Activated B cell treated with CpG ODN at 0.5 μM for 24 hours (primary cell): Measurements from ENCODE around the gene TBC1D9B. TPM values are rescaled to one million over a fixed set of nuclear protein-coding genes. Genes with fewer than 3 reads are reported as not detected.
"Not testable (repeated sequence)": the region's sequence is repeated elsewhere in the genome, so short reads cannot be mapped to it uniquely, and the experiment has no call there.

Experiments
- ATAC-seq: fragments of 200-7000 bp; cut with Tn5 transposase; one replicate; pipeline ENCODE4 v1.10.0; 2021; ENCODE audit warnings: low read depth, mild to moderate bottlenecking, moderate library complexity
- CTCF ChIA-PET: fragments of 350-600 bp; sonication (Branson Sonifier 250); formaldehyde crosslinking; loops from one replicate; lab custom pipeline; 2021; ENCODE audit warnings: antibody characterized with exemption; lab: Charles Lee
- POLR2A ChIA-PET: fragments of 350-600 bp; sonication (Branson Sonifier 250); formaldehyde crosslinking; loops from one replicate; lab custom pipeline; 2021; ENCODE audit warnings: antibody characterized with exemption; lab: Charles Lee
- DNase-seq: peaks from one replicate; pipeline ENCODE4 v3.0.0; 2022
- H3K27ac Mint-ChIP-seq: one replicate; pipeline ENCODE4 v1.8.0; 2020; ENCODE audit warnings: mixed read lengths
- H3K27me3 Mint-ChIP-seq: one replicate; pipeline ENCODE4 v1.8.0; 2021; ENCODE audit warnings: mixed read lengths
- H3K36me3 Mint-ChIP-seq: one replicate; pipeline ENCODE4 v1.8.0; 2021; ENCODE audit warnings: low read depth, mixed read lengths
- H3K4me1 Mint-ChIP-seq: one replicate; pipeline ENCODE4 v1.8.0; 2021; ENCODE audit warnings: mixed read lengths
- H3K4me3 Mint-ChIP-seq: one replicate; pipeline ENCODE4 v1.8.0; 2020; ENCODE audit warnings: mild to moderate bottlenecking, mixed read lengths
- H3K9me3 Mint-ChIP-seq: one replicate; pipeline ENCODE4 v1.8.0; 2020; ENCODE audit warnings: mixed read lengths
- intact Hi-C: fragments of 100-400 bp; cut with micrococcal nuclease; formaldehyde crosslinking; loops from one replicate; pipeline ENCODE4 v1.15.1; 2024
- total RNA-seq: library from RNA; stranded (reverse); gene quantifications from 2 replicates; pipeline ENCODE4 v1.2.3, GENCODE V29; 2022
- TF ChIP-seq, protein P1 (sequence below): fragments of 200-600 bp; IDR thresholded peaks from one replicate; pipeline ENCODE4 v1.8.0; 2022; ENCODE audit warnings: antibody characterized with exemption, mild to moderate bottlenecking

The TBC1D9B gene
- total RNA-seq, 1 donor from 2014 or later: 117 TPM

GRCh38 chr5:179837076-179838011 lies 70.4 kb downstream of the TBC1D9B start:
- ATAC-seq: no peak
- Mint-ChIP-seq H3K9me3 (no peaks in the 10 kb centered on the region), H3K27me3 (no peaks in the 10 kb centered on the region), H3K27ac (peak overlapping the region; percentile 63), H3K4me3 (no peak overlapping the region), H3K4me1 (peaks cover 15% of the 10 kb centered on the region), H3K36me3 (peaks cover 78% of the 10 kb centered on the region)
- intact Hi-C loops: loop anchor here (2.0 kb wide), 2 partner anchors 17 to 35 kb away; partner anchors contain the start of gene SQSTM1
- CTCF ChIA-PET: interaction anchor here (0.6 to 1.3 kb wide), 3 partner anchors 20 to 214 kb away, joined by 3 read pairs; partner anchors contain the start of gene HNRNPH1
- DNase-seq: no peak
- POLR2A ChIA-PET: interaction anchor here (0.5 to 1.9 kb wide), 9 partner anchors 10 to 1728 kb away, joined by 3 to 9 read pairs (median 4); no protein-coding TSS in a partner anchor
- TF ChIP-seq, protein P1, sequence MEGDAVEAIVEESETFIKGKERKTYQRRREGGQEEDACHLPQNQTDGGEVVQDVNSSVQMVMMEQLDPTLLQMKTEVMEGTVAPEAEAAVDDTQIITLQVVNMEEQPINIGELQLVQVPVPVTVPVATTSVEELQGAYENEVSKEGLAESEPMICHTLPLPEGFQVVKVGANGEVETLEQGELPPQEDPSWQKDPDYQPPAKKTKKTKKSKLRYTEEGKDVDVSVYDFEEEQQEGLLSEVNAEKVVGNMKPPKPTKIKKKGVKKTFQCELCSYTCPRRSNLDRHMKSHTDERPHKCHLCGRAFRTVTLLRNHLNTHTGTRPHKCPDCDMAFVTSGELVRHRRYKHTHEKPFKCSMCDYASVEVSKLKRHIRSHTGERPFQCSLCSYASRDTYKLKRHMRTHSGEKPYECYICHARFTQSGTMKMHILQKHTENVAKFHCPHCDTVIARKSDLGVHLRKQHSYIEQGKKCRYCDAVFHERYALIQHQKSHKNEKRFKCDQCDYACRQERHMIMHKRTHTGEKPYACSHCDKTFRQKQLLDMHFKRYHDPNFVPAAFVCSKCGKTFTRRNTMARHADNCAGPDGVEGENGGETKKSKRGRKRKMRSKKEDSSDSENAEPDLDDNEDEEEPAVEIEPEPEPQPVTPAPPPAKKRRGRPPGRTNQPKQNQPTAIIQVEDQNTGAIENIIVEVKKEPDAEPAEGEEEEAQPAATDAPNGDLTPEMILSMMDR: no peak

DNA sequence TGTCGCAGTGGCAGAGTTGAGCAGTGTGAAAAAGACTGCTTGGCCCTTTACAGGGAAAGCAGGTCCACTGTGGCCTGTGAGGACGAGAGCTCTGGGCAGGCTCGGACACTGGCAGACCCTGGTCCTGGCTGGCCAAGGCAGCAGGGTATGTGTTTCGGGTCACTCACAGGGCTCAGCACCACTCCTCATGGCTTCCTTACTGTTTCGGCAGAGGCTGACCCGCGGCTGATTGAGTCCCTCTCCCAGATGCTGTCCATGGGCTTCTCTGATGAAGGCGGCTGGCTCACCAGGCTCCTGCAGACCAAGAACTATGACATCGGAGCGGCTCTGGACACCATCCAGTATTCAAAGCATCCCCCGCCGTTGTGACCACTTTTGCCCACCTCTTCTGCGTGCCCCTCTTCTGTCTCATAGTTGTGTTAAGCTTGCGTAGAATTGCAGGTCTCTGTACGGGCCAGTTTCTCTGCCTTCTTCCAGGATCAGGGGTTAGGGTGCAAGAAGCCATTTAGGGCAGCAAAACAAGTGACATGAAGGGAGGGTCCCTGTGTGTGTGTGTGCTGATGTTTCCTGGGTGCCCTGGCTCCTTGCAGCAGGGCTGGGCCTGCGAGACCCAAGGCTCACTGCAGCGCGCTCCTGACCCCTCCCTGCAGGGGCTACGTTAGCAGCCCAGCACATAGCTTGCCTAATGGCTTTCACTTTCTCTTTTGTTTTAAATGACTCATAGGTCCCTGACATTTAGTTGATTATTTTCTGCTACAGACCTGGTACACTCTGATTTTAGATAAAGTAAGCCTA lies 71.3 kb downstream of the TBC1D9B start:
- Mint-ChIP-seq H3K36me3 (peaks cover 79% of the 10 kb centered on the region), H3K4me3 (no peak overlapping the region), H3K27ac (peak overlapping the region; percentile 63), H3K9me3 (no peaks in the 10 kb centered on the region), H3K4me1 (peaks cover 15% of the 10 kb centered on the region), H3K27me3 (no peaks in the 10 kb centered on the region)
- no peak for DNase-seq
- TF ChIP-seq, protein P1: no peak
- CTCF ChIA-PET: interaction anchor here (0.6 to 1.3 kb wide), 3 partner anchors 21 to 213 kb away, joined by 3 read pairs; partner anchors contain the start of gene HNRNPH1
- POLR2A ChIA-PET: interaction anchor here (0.5 to 1.9 kb wide), 9 partner anchors 9 to 1727 kb away, joined by 3 to 9 read pairs (median 4); no protein-coding TSS in a partner anchor
- ATAC-seq: peak; percentile 92
- intact Hi-C loops: loop anchor here (1.0 to 2.0 kb wide), 4 partner anchors 16 to 34 kb away; partner anchors contain the start of genes MRNIP and SQSTM1

DNA sequence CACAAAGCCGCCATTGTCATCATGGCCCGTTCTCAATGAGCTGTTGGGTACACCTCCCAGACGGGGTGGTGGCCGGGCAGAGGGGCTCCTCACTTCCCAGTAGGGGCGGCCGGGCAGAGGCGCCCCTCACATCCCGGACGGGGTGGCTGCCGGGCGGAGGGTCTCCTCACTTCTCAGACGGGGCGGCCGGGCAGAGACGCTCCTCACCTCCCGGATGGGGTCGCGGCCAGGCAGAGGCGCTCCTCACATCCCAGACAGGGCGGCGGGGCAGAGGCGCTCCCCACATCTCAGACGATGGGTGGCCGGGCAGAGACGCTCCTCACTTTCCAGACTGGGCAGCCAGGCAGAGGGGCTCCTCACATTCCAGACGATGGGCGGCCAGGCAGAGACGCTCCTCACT lies 72.8 kb downstream of the TBC1D9B start:
- H3K36me3 Mint-ChIP-seq: peaks cover 79% of the 10 kb centered on the region
- POLR2A ChIA-PET: not testable (repeated sequence)

DNA sequence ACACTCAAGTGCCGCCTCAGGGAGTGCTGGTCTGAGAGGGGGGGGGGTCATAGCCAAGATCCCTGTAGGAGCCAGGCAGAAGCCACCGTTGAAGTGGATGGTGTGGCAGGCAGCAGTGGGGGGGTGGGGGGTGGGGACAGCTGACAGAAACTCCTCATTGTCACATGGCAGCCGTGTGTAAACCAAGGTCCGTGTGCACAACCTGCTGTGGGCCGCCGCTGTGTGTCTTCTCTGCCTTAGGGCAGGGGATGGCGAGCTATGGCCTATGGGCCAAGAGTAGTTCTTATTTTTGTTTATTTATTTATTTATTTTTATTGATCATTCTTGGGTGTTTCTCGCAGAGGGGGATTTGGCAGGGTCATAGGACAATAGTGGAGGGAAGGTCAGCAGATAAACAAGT lies 73.6 kb downstream of the TBC1D9B start:
- no peaks in the 10 kb centered on the region for H3K9me3 Mint-ChIP-seq
- H3K4me3 Mint-ChIP-seq: no peak overlapping the region
- TF ChIP-seq, protein P1: no peak
- ChIA-PET CTCF (no interaction called here), POLR2A (interaction anchor here (0.7 kb wide), 1 partner anchor 18 kb away, joined by 8 read pairs; no protein-coding TSS in a partner anchor)
- no peak for ATAC-seq
- H3K36me3 Mint-ChIP-seq: peaks cover 82% of the 10 kb centered on the region
- H3K27me3 Mint-ChIP-seq: no peaks in the 10 kb centered on the region
- no peak for DNase-seq
- H3K4me1 Mint-ChIP-seq: peaks cover 15% of the 10 kb centered on the region
- intact Hi-C loops: no loop called here
- no peak overlapping the region for H3K27ac Mint-ChIP-seq

More for the DNA sequence above, 72.8 kb downstream of the TBC1D9B start:
- H3K9me3 Mint-ChIP-seq, H3K27me3 Mint-ChIP-seq, CTCF ChIA-PET, ATAC-seq, H3K4me3 Mint-ChIP-seq, intact Hi-C loops, DNase-seq, H3K27ac Mint-ChIP-seq: not testable (repeated sequence)
- H3K4me1 Mint-ChIP-seq: peaks cover 15% of the 10 kb centered on the region

- Mint-ChIP-seq H3K4me3 (no peak overlapping the region), H3K27me3 (no peaks in the 10 kb centered on the region), H3K27ac (peak overlapping the region; percentile 18), H3K36me3 (peaks cover 85% of the 10 kb centered on the region), H3K9me3 (no peaks in the 10 kb centered on the region), H3K4me1 (peaks cover 19% of the 10 kb centered on the region)
- ATAC-seq: no peak
- POLR2A ChIA-PET: interaction anchor here (0.7 kb wide), 1 partner anchor 18 kb away, joined by 8 read pairs; no protein-coding TSS in a partner anchor
- no peak for DNase-seq
- intact Hi-C loops: no loop called here
- CTCF ChIA-PET: no interaction called here
- TF ChIP-seq, protein P1: no peak
These were observed 74.0 kb downstream of the TBC1D9B start for GRCh38 chr5:179833709-179834070.
